Activated naive CD4-positive, alpha-beta T cell (primary cell): ENCODE data around the gene GFPT2.

Experiments used
- DNase-seq, 4 experiments: peaks; one replicate each; lab custom pipeline; 2025; lab: John Stamatoyannopoulos, UW

The GFPT2 gene

GRCh38 chr5:180350711-180351465 is 2.2 kb downstream of the GFPT2 start:
- no peak for DNase-seq

GRCh38 chr5:180350296-180350695 is 2.8 kb downstream of the GFPT2 start:
- no peak for DNase-seq

GRCh38 chr5:180349391-180349790 is 3.7 kb downstream of the GFPT2 start:
- no peak for DNase-seq

GRCh38 chr5:180348336-180348735 is 4.8 kb downstream of the GFPT2 start:
- DNase-seq, result no peak

- no peak for DNase-seq
Observed at GRCh38 chr5:180347702-180348101, 5.4 kb downstream of the GFPT2 start.

- DNase-seq, result no peak
Observed at GRCh38 chr5:180346358-180346757, 6.8 kb downstream of the GFPT2 start.

- no peak for DNase-seq
Observed at GRCh38 chr5:180345781-180346180, 7.4 kb downstream of the GFPT2 start.

- DNase-seq, result no peak
Observed at GRCh38 chr5:180345186-180345585, 8.0 kb downstream of the GFPT2 start.

- DNase-seq, result no peak
Observed at GRCh38 chr5:180344696-180344999, 8.5 kb downstream of the GFPT2 start.

- DNase-seq, result no peak
Observed at GRCh38 chr5:180343831-180344695, 9.1 kb downstream of the GFPT2 start.

- DNase-seq, result no peak
Observed at GRCh38 chr5:180343110-180343830, 9.9 kb downstream of the GFPT2 start.

- DNase-seq, result no peak
Observed at GRCh38 chr5:180341595-180341994, 11.5 kb downstream of the GFPT2 start.

- DNase-seq, result no peak
Observed at GRCh38 chr5:180340856-180341255, 12.3 kb downstream of the GFPT2 start.

- DNase-seq, result no peak
Observed at GRCh38 chr5:180339583-180340183, 13.5 kb downstream of the GFPT2 start.

- no peak for DNase-seq
Observed at GRCh38 chr5:180338001-180338707, 15.0 kb downstream of the GFPT2 start.

GRCh38 chr5:180336234-180337020 is 16.7 kb downstream of the GFPT2 start:
- no peak for DNase-seq

- DNase-seq, result no peak
Observed at GRCh38 chr5:180335614-180336233, 17.4 kb downstream of the GFPT2 start.

GRCh38 chr5:180334751-180335613 is 18.2 kb downstream of the GFPT2 start:
- no peak for DNase-seq

- DNase-seq, result no peak
Observed at GRCh38 chr5:180334176-180334575, 19.0 kb downstream of the GFPT2 start.
